Mesenchymal stem cell (in vitro differentiated cells and primary cell): ENCODE data around the gene SLC44A3.

Experiments used
- DNase-seq: peaks from one replicate; pipeline ENCODE4 v3.0.0-alpha.2; 2013
- H2AFZ ChIP-seq: one replicate; pipeline ENCODE4 v1.6.1; 2013; ENCODE audit warnings: low read depth, mild to moderate bottlenecking, control low read depth, inconsistent platforms, low read length, moderate library complexity
- H2AK5ac ChIP-seq: 2 replicates; pipeline ENCODE4 v1.6.1; 2013; ENCODE audit warnings: low read length, moderate library complexity, mild to moderate bottlenecking, inconsistent platforms; ENCODE audit not compliant: severe bottlenecking
- H2BK120ac ChIP-seq: one replicate; pipeline ENCODE4 v1.6.1; 2013; ENCODE audit warnings: low read depth, mild to moderate bottlenecking, inconsistent platforms, low read length, moderate library complexity
- H2BK12ac ChIP-seq, 2 experiments: one replicate each; pipeline ENCODE4 v1.6.1; 2013; ENCODE audit warnings: inconsistent platforms in 2 of 2, low read length in 2 of 2, mild to moderate bottlenecking in 2 of 2, moderate library complexity in 2 of 2, control low read depth in 1 of 2
- H2BK15ac ChIP-seq: one replicate; pipeline ENCODE4 v1.6.1; 2013; ENCODE audit warnings: mild to moderate bottlenecking, low read depth, inconsistent platforms; ENCODE audit not compliant: poor library complexity, severe bottlenecking
- H2BK5ac ChIP-seq: 2 replicates; pipeline ENCODE4 v1.6.1; 2013; ENCODE audit warnings: low read depth, mild to moderate bottlenecking, low read length, control low read depth, inconsistent platforms; ENCODE audit not compliant: poor library complexity, severe bottlenecking
- H3K14ac ChIP-seq, 2 experiments: one replicate each; pipeline ENCODE4 v1.6.1; 2013; ENCODE audit warnings: inconsistent platforms in 2 of 2, low read length in 2 of 2, control low read depth in 1 of 2, mild to moderate bottlenecking in 1 of 2, moderate library complexity in 1 of 2
- H3K18ac ChIP-seq, 2 experiments: one replicate each; pipeline ENCODE4 v1.6.1; 2013; ENCODE audit warnings: inconsistent platforms in 2 of 2, low read length in 2 of 2, control low read depth in 1 of 2, low read depth in 1 of 2, mild to moderate bottlenecking in 1 of 2
- H3K23ac ChIP-seq, 2 experiments: one replicate each; pipeline ENCODE4 v1.6.1; 2013; ENCODE audit warnings: inconsistent platforms in 2 of 2, low read length in 2 of 2, mild to moderate bottlenecking in 2 of 2, moderate library complexity in 2 of 2, control low read depth in 1 of 2
- H3K27ac ChIP-seq: 2 replicates; pipeline ENCODE4 v1.5.1; 2013; ENCODE audit warnings: mild to moderate bottlenecking, moderate library complexity, low read length, control low read depth, inconsistent platforms; ENCODE audit not compliant: poor library complexity, severe bottlenecking
- H3K27me3 ChIP-seq, 2 experiments: 2 replicates each; pipeline versions ENCODE4 v1.6.1 to v1.7.0; 2013; ENCODE audit warnings: low read length in 2 of 2, mild to moderate bottlenecking in 2 of 2, moderate library complexity in 2 of 2, control low read depth in 1 of 2, inconsistent platforms in 1 of 2; ENCODE audit not compliant: control insufficient read depth in 1 of 2, insufficient read depth in 1 of 2
- H3K36me3 ChIP-seq, 2 experiments: 2 replicates each; pipeline versions ENCODE4 v1.6.1 to v1.7.0; 2013; ENCODE audit warnings: low read length in 2 of 2, control low read depth in 1 of 2, inconsistent platforms in 1 of 2, low read depth in 1 of 2, mild to moderate bottlenecking in 1 of 2; ENCODE audit not compliant: insufficient read depth in 2 of 2, control insufficient read depth in 1 of 2
- H3K4ac ChIP-seq, 2 experiments: one replicate each; pipeline ENCODE4 v1.6.1; 2013; ENCODE audit warnings: inconsistent platforms in 2 of 2, low read length in 2 of 2, mild to moderate bottlenecking in 2 of 2, moderate library complexity in 2 of 2, control low read depth in 1 of 2, low read depth in 1 of 2
- H3K4me1 ChIP-seq: 2 replicates; pipeline ENCODE4 v1.6.1; 2013; ENCODE audit warnings: low read depth, low read length, control low read depth; ENCODE audit not compliant: control insufficient read depth, insufficient read depth
- H3K4me2 ChIP-seq: 2 replicates; pipeline ENCODE4 v1.6.1; 2013; ENCODE audit warnings: low read length, mild to moderate bottlenecking, inconsistent platforms; ENCODE audit not compliant: poor library complexity, severe bottlenecking
- H3K4me3 ChIP-seq, 2 experiments: 2 replicates each; pipeline versions ENCODE4 v1.5.1 to v1.7.0; 2013; ENCODE audit warnings: low read length in 2 of 2, mild to moderate bottlenecking in 2 of 2, control low read depth in 1 of 2, low read depth in 1 of 2; ENCODE audit not compliant: insufficient read depth in 1 of 2
- H3K79me1 ChIP-seq: replicated peaks from 2 replicates; pipeline ENCODE4 v1.6.1; 2013; ENCODE audit warnings: mild to moderate bottlenecking, control low read depth, low read length, inconsistent platforms; ENCODE audit not compliant: poor library complexity, severe bottlenecking
- H3K9ac ChIP-seq: 2 replicates; pipeline ENCODE4 v1.7.0; 2013; ENCODE audit warnings: mild to moderate bottlenecking, low read length, moderate library complexity
- H3K9me3 ChIP-seq: 2 replicates; pipeline ENCODE4 v1.7.0; 2013; ENCODE audit warnings: mild to moderate bottlenecking, low read length; ENCODE audit not compliant: control insufficient read depth
- H4K8ac ChIP-seq: one replicate; pipeline ENCODE4 v1.6.1; 2013; ENCODE audit warnings: inconsistent platforms, mild to moderate bottlenecking, low read length, moderate library complexity
- H4K91ac ChIP-seq: one replicate; pipeline ENCODE4 v1.6.1; 2013; ENCODE audit warnings: mild to moderate bottlenecking, low read length, inconsistent platforms
- WGBS: methylation state at CpG from one replicate; pipeline ENCODE4 v1.1.7; 2013; ENCODE audit warnings: mixed read lengths; 5-methylcytosine and 5-hydroxymethylcytosine counted together

The SLC44A3 gene

DNA sequence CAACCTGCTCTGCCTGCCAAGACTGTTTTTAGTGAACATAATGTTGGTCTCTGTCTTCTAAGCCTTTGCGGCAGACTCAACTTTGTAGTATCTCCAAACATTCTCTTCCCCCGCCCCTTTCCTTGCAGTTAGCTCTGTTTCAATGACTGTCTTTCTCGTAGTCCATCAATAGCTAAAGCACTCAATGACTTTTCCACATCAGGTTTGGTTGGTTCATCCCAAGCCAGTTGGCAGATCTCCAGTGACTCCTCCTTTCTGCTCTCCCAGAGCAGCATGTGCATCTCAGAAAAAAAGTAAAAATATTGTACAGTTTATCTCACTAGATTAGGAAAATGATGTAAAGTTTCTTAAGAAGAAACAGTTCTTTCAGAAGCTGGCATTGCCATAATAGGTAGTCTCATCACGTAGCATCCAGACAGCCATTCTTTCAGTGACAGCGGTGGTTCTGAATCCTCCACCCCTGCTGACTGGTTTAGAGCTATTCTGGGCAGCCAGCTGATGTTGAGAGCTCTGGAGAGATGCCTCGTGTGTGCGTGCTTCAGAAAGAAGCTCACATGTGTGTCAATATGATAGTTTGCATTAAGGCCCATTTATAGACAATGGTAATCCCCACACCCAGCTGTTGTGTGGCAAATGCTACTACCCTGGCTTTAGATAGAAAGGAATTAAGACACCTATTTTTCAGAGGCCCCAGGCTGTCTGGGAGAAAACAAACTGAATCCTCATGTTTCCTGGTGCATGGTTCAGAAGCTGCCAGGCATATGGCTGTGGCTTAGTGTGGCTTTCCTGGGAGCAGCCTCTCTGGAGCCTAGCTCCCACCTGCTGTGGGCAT lies 53.6 kb downstream of the SLC44A3 start:
- no peak overlapping the region for H3K4me3 ChIP-seq
- no peak overlapping the region for H2BK12ac ChIP-seq
- no peak overlapping the region for H3K27ac ChIP-seq
- H3K9me3 ChIP-seq, result no peaks in the 10 kb centered on the region
- no peak overlapping the region for H2BK120ac ChIP-seq
- no peak for DNase-seq
- no peak overlapping the region for H3K14ac ChIP-seq
- H2AK5ac ChIP-seq, result no peak overlapping the region
- H3K4me2 ChIP-seq, result no peak overlapping the region
- no peak overlapping the region for H3K9ac ChIP-seq
- H4K91ac ChIP-seq, result no peak overlapping the region
- peaks cover 0 to 33% of the 10 kb centered on the region in 2 experiments for H3K36me3 ChIP-seq
- no peak overlapping the region for H4K8ac ChIP-seq
- no peak overlapping the region for H3K23ac ChIP-seq
- peaks cover 2% of the 10 kb centered on the region for H3K4me1 ChIP-seq
- WGBS, result 95% methylated on average over 6 of the region's 7 CpGs
- no peak overlapping the region for H3K4ac ChIP-seq
- H2BK5ac ChIP-seq, result no peak overlapping the region
- H2AFZ ChIP-seq, result no peak overlapping the region
- no peak overlapping the region for H3K18ac ChIP-seq
- H3K27me3 ChIP-seq, result no peaks in the 10 kb centered on the region
- no peak overlapping the region for H2BK15ac ChIP-seq
- H3K79me1 ChIP-seq, result no peaks in the 10 kb centered on the region

DNA sequence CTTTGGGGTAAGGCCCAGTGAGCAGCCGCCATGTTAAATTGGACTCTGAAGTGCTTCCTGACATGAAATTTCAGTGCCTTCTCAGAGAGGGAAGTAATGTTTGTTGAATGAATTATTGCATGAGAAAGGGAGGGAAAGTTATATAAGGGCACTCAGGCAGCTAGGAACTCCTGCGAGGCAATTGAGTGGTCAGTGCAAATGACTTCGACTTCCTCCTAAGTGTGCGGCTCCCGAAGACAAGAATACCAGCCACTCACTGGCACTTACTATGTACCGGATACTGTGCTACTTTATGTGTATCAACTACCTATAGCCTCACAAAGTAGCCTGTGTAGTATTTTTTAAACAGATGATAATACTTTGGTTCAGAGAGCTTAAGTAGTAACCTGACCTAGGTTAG lies 54.3 kb downstream of the SLC44A3 start:
- no peak for DNase-seq
- Histone ChIP-seq H3K9ac (no peak overlapping the region), H3K27me3 (no peaks in the 10 kb centered on the region), H2BK12ac (no peak overlapping the region), H3K4me3 (no peak overlapping the region), H3K14ac (no peak overlapping the region), H4K8ac (no peak overlapping the region), H2AK5ac (no peak overlapping the region), H2BK120ac (no peak overlapping the region), H3K9me3 (no peaks in the 10 kb centered on the region), H3K18ac (no peak overlapping the region), H3K4ac (no peak overlapping the region), H3K23ac (no peak overlapping the region), H3K27ac (no peak overlapping the region), H3K79me1 (no peaks in the 10 kb centered on the region), H4K91ac (no peak overlapping the region), H3K4me1 (peaks cover 2% of the 10 kb centered on the region), H2BK5ac (no peak overlapping the region), H3K36me3 (peaks cover 0 to 31% of the 10 kb centered on the region in 2 experiments), H2BK15ac (no peak overlapping the region), H3K4me2 (no peak overlapping the region), H2AFZ (no peak overlapping the region)
- WGBS, result 94% methylated on average over 5 of the region's 6 CpGs

DNA sequence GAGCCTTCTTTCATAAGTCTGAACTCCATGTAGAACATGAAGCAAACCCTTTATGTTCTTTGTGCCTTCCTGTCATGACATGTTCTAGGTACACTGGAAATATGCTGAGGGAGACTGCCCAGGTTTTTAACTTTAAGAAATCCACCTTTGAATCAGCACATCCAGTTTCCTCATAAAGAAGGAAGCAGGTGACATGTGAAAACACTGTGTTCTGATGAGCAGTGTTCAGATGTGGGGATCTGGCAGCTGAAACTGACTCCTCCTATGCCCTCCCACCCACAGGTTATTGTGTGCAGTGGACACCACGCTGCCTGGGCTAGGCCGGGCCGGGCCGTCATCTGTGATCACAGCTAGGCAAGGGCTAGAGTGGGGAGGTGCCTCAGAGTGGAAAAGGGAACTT lies 55.6 kb downstream of the SLC44A3 start:
- Histone ChIP-seq H3K4me1 (peaks cover 2% of the 10 kb centered on the region), H3K9me3 (no peaks in the 10 kb centered on the region), H3K79me1 (no peaks in the 10 kb centered on the region), H2BK12ac (no peak overlapping the region), H3K14ac (peak overlapping the region in 1 of 2 experiments; percentile 44), H2BK120ac (no peak overlapping the region), H3K4me2 (no peak overlapping the region), H4K91ac (no peak overlapping the region), H3K23ac (no peak overlapping the region), H3K9ac (no peak overlapping the region), H3K27ac (no peak overlapping the region), H3K36me3 (peaks cover 0 to 27% of the 10 kb centered on the region in 2 experiments), H4K8ac (no peak overlapping the region), H2AFZ (no peak overlapping the region), H3K4ac (no peak overlapping the region), H3K18ac (no peak overlapping the region), H3K4me3 (no peak overlapping the region), H2BK15ac (no peak overlapping the region), H3K27me3 (no peaks in the 10 kb centered on the region), H2AK5ac (no peak overlapping the region), H2BK5ac (no peak overlapping the region)
- DNase-seq, result no peak
- WGBS, result no CpG with 5 or more reads among the region's 4 CpGs

DNA sequence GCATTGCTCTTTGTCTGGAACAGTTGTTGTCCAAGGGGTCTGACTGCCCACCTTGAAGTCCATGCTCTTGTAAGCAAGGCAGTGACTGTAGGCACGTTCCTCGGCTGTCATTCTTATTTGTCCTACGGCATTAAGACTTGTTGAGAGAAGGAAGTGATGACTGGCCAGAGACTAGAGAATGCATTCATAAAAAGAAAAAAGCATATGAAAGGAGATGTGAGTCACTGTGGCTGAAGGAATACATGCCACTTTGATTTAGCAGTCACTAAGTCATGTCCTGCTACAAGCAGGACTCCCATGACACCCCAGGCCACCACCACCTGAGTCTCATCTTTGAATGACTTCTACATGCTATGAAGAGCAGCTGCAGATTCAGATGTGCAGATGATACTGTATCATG lies 56.2 kb downstream of the SLC44A3 start:
- Histone ChIP-seq H3K79me1 (no peaks in the 10 kb centered on the region), H3K14ac (no peak overlapping the region), H3K4me2 (no peak overlapping the region), H2BK15ac (no peak overlapping the region), H3K23ac (no peak overlapping the region), H3K9me3 (no peaks in the 10 kb centered on the region), H2BK5ac (no peak overlapping the region), H3K9ac (no peak overlapping the region), H2BK120ac (no peak overlapping the region), H3K36me3 (peaks cover 0 to 29% of the 10 kb centered on the region in 2 experiments), H3K27me3 (no peaks in the 10 kb centered on the region), H2AFZ (no peak overlapping the region), H2BK12ac (no peak overlapping the region), H3K27ac (no peak overlapping the region), H3K18ac (no peak overlapping the region), H4K91ac (no peak overlapping the region), H2AK5ac (no peak overlapping the region), H3K4me3 (no peak overlapping the region), H3K4ac (no peak overlapping the region), H4K8ac (no peak overlapping the region), H3K4me1 (no peaks in the 10 kb centered on the region)
- no peak for DNase-seq
- WGBS, result 83% methylated on average over 3 of the region's 3 CpGs
